ENCODE measurements around the gene GEMIN7. TPM values are rescaled to one million over a fixed set of nuclear protein-coding genes. Genes with fewer than 3 reads are reported as not detected.
A peak's percentile ranks its signal among the peaks of the same experiment; 100 is the strongest.

Gene GEMIN7
- total and polyA plus RNA-seq, 2 of the 13 experiments (the other 11 are each of a cell fraction or from before 2014, with no cell fraction given), result 24.1 to 30.6 TPM

GRCh38 chr19:45076029-45076850 lies 2.8 kb upstream of the GEMIN7 start, which contains the start of gene ZNF296 (continued):
- TF ChIP-seq RBFOX2 (IDR thresholded peaks at IDR 0.05; ENCODE audit: low read depth, low read length) (peak; percentile 82), ZNF589 (CRISPR knock-in tag; conservative IDR thresholded peaks at IDR 0.05) (no peak), ZFX (CRISPR knock-in tag; IDR thresholded peaks at IDR 0.05; ENCODE audit: low read depth) (peak; percentile 81), ZNF660 (CRISPR knock-in tag; IDR thresholded peaks at IDR 0.05; ENCODE audit: borderline replicate concordance, low read depth) (no peak), NFKB2 (CRISPR knock-in tag; IDR thresholded peaks at IDR 0.05; ENCODE audit: borderline replicate concordance) (0 out of 2 replicates have a peak, but pooled peaks have one; percentile 9), PHF21A (CRISPR knock-in tag; IDR thresholded peaks at IDR 0.05) (peak; percentile 79), HMGXB4 (CRISPR knock-in tag; IDR thresholded peaks at IDR 0.05; ENCODE audit: borderline replicate concordance in 1 of 2, low read depth in 1 of 2) (peak in 1 of 2 experiments; percentile 43; a peak in 2 of 4 replicates), ZNF530 (CRISPR knock-in tag; IDR thresholded peaks at IDR 0.05; ENCODE audit: low read depth) (no peak), SMARCE1 (IDR thresholded peaks at IDR 0.05; ENCODE audit: borderline replicate concordance) (no peak), ZNF350 (CRISPR knock-in tag; IDR thresholded peaks at IDR 0.05; ENCODE audit: borderline replicate concordance, low read depth) (no peak), NBN (conservative IDR thresholded peaks at IDR 0.05) (no peak), ZNF44 (CRISPR knock-in tag; IDR thresholded peaks at IDR 0.05) (no peak), NAIF1 (CRISPR knock-in tag; IDR thresholded peaks at IDR 0.05; ENCODE audit: borderline replicate concordance) (no peak), POGZ (CRISPR knock-in tag; IDR thresholded peaks at IDR 0.05) (0 out of 2 replicates have a peak, but pooled peaks have one; percentile 8), ZEB1 (IDR thresholded peaks at IDR 0.05; ENCODE audit: insufficient replicate concordance, low read depth) (peak; percentile 22), ZNF724P (CRISPR knock-in tag; IDR thresholded peaks at IDR 0.05; ENCODE audit: borderline replicate concordance) (no peak), ZNF280D (CRISPR knock-in tag; IDR thresholded peaks at IDR 0.05) (0 out of 2 replicates have a peak, but pooled peaks have one; percentile 21), ZNF75D (CRISPR knock-in tag; IDR thresholded peaks at IDR 0.05; ENCODE audit: borderline replicate concordance) (no peak), ZNF235 (CRISPR knock-in tag; IDR thresholded peaks at IDR 0.05; ENCODE audit: borderline replicate concordance) (no peak; the same call in 1 of the 2 replicates), ZNF326 (CRISPR knock-in tag; IDR thresholded peaks at IDR 0.05; ENCODE audit: borderline replicate concordance) (no peak), ZNF17 (CRISPR knock-in tag; IDR thresholded peaks at IDR 0.05) (no peak), FOXA3 (CRISPR knock-in tag; IDR thresholded peaks at IDR 0.05) (peak; percentile 35; the same call in 1 of the 2 replicates)
- TF ChIP-seq, protein P1, sequence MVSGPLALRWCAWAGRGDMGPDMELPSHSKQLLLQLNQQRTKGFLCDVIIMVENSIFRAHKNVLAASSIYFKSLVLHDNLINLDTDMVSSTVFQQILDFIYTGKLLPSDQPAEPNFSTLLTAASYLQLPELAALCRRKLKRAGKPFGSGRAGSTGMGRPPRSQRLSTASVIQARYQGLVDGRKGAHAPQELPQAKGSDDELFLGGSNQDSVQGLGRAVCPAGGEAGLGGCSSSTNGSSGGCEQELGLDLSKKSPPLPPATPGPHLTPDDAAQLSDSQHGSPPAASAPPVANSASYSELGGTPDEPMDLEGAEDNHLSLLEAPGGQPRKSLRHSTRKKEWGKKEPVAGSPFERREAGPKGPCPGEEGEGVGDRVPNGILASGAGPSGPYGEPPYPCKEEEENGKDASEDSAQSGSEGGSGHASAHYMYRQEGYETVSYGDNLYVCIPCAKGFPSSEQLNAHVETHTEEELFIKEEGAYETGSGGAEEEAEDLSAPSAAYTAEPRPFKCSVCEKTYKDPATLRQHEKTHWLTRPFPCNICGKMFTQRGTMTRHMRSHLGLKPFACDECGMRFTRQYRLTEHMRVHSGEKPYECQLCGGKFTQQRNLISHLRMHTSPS (CRISPR knock-in tag; IDR thresholded peaks at IDR 0.05; ENCODE audit: low read depth), result no peak
